GM18870 (cell line): ENCODE results near the gene MTERF1.
A peak's percentile ranks its signal among the peaks of the same experiment; 100 is the strongest.
"Not testable (repeated sequence)": the region's sequence is repeated elsewhere in the genome, so short reads cannot be mapped to it uniquely, and the experiment has no call there.

ENCODE experiments used
- ATAC-seq: cut with Tn5 transposase; IDR thresholded peaks from one replicate; pipeline ENCODE4 v1.9.1; 2021; ENCODE audit warnings: moderate library complexity; ENCODE audit not compliant: unreplicated experiment

Gene MTERF1, protein sequence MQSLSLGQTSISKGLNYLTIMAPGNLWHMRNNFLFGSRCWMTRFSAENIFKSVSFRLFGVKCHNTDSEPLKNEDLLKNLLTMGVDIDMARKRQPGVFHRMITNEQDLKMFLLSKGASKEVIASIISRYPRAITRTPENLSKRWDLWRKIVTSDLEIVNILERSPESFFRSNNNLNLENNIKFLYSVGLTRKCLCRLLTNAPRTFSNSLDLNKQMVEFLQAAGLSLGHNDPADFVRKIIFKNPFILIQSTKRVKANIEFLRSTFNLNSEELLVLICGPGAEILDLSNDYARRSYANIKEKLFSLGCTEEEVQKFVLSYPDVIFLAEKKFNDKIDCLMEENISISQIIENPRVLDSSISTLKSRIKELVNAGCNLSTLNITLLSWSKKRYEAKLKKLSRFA

DNA sequence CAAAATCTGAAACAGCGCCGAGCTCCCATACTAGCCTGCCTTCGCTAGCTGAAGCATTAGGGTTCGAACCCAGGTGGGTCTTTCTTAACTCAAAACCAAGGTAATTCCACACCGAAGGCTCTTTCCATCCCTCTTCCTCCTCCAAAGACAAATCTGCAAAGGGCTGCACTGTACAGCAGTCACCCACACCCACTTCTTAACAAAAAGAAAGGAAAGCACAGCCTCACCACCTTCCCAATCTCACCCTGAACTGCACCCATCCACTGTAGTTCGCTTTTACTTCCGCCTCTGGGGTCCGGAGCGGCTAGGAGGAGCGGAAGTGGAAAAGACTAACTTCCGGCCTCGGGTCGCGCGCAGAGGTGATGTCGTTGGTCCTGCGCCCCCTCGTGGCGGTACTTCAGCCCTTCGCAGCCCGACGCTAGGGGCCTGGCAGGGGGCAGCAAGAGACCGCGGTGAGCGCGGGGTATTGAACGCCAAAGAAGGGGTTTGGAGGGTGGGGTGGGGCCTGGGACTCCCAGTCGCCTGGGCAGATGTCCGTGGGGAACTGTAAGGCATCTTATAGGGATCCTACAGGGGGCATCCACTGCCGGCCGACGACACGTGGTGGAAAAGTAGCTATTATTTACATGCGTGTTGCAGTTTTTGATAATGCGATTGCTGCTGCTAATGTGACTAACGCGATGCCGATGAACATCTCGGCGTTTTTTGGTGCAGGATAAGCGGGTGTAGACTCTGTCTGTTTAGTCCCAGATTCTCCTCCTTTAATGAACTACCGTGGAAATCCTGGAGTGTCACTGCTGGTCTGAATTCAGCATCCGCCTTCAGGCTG lies at the start of gene MTERF1:
TSS of gene MTERF1 (minus strand) at position 290 of the 829 bp plus-strand sequence. CDS start 619 bp downstream, outside the sequence.
- ATAC-seq: peak; percentile 97

DNA sequence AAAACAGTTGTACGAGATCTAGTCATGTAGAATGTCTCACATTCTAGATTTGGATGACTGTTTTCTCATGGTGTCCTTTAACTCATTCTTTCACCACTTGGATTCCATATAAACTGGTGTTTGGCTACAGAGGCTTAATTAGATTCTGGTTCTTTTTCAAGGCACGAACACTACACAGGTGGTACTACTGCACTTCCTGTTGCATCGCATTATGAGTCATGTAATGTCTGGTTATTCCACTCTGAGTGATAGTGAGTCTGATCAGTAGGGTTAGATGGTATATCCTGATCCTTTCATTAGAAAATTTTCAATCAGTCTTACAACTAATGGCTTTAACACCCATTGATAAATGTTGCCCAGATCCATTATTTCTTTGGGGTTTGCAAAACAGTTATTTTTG lies 49.0 kb upstream of the MTERF1 start:
- peak; percentile 96 for ATAC-seq

DNA sequence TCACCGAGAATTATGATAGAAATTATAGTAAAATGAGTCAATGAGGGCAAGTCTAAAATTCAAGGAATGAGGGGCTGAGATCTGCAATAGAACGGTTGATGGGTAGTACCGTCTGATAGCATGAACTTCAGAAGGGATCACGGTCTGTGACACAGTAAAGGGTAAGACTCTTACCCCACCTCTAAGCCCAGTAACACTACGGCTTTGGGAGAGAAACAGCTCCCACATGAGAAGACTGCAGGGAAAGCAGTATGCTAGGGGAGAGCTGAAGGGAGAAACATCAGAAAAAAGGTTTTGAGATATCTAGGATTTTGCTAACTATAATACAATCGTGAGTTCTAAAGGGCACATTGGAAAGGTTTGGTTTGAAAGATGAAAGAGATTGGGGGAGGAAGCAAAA lies 47.4 kb upstream of the MTERF1 start:
- ATAC-seq: no peak

DNA sequence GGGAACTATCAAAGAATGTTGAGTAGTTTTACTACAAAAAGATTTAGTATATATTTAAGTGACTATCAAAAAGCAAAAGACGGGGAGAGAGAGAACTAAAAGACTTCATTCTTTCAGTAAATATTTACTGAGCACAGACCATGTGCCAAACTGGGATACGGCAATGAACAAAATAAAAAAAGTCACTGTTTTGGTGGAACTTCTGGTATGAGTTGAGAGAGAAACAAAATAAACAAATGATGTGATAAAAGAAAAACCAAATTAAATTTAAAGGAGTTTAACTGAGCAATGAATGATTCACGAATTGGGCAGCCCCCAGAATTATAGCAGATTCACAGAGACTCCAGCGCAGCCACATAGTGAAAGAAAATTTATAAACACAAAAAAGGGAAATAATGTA lies 42.4 kb upstream of the MTERF1 start:
- no peak for ATAC-seq

DNA sequence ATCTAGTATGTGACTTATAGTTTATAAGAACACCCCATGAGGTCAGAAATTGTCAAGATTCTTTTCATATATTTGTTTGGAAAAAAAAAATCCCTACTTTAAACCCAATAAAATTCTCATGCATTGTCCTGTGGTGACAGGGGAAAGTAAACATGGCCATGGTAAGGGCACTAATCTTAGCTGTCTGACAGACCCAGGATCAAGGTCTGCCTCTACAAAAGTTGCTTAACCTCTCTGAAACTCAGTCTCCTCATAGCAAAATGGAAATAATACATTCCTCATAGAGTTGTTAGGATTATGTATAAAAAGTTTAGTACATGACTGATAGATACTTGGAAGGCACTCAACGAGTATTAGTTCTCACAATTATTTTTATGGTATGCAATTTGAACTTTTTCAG lies 37.9 kb upstream of the MTERF1 start:
- ATAC-seq: no peak

DNA sequence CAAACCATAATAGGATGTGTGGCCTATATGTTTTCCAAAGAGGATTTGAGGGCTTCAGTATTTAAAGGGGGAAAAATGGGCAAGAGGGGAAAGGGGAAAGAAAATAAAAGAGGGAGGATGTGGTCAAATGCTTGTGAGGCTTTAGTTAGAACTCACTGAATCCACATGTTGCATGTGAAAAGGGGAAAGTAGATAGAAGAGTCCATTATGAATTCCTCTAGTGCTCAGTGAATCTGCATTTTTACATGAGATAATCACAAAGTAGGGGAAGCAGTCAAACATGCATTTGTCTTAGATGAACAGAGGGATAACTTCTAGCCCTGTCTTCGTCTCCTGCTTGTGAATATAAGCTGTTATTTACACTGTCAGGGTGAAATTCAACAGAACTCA lies 35.5 kb upstream of the MTERF1 start:
- no peak for ATAC-seq

DNA sequence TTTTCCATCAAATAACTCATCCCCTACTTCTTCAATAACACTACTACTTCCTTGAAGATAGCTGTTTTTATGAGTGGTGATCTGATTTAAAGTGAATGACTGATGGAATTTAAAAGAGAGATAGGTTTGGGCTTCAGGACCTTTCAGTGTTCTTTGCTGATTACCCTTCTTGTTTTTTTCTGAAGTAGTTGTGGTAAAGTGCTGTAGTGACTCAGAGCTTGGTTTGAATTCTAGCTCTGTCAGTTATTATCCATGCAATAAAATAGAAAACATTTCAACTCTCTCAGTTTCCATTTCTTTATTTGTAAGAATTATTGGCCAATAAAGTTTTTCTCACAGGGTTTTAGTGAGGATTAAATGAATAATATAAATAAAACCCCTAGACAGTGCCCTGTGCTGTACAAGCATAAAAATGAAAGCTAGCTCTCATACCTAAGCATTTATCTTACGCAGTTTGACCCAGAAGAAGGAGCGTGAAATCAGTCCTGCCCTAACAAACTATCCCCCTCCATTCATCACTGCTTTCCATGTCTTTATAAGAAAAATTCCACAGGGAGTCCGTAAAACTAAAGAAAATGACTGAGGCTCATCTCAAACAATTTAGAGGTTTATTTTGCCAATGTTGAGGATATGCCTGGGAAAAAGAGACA lies 35.0 kb upstream of the MTERF1 start:
- no peak for ATAC-seq

DNA sequence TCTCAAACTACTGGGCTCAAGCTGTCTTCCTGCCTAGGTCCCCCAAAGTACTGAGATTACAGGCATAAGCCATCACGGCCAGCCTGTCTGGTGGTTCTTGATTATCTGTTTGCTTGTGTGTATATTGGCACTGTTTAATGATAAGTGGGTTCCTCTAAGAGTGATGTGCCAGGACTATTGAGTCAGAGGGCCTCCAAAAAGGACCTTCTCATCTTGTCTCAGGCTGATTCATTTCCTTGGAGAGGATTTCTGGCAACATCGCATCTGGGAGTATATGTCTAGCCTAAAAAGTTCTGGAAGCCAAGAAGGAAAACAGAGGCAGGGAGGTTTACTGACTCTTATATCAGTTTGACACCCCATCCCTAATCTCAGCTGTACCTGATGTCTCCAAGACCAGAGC lies 33.1 kb upstream of the MTERF1 start:
- ATAC-seq: no peak

DNA sequence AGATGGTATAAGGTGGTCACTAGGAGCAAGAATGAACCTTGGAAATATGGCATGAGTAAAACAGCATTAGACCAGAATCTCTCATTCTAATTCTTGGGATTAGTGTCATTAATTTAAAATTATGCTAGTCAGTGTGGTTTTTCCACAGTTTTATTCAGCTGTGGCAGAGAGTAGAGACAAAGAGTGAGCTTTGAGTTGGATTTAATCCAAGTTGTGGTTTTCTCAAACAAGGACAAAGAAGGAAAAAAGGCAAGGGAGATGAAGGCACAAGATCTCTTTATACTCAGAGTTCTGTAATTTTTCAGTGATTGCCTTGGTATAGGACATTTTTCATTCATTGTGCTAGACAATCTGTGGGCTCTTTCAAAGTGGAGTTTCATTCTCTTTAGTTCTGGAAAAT lies 32.0 kb upstream of the MTERF1 start:
- ATAC-seq: no peak

DNA sequence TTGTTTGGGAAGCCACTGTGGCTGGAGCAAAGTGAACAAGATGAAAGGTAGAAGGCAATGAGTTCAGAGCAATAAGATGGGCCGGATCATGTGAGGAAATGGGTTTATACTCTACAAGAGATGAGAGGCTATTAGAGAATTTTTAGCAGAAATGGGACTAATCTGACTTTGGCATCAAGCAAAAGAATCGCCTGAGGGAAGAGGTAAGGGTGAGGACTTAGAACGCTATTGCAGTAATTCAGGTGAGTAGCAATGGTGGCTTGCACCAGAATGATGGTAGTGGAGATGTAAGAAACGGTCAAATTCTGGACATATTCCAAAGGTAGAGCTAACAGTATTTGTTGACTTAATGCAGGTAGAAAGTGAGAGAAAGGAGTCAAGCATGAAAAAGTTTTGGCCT lies 30.6 kb upstream of the MTERF1 start:
- ATAC-seq: no peak

DNA sequence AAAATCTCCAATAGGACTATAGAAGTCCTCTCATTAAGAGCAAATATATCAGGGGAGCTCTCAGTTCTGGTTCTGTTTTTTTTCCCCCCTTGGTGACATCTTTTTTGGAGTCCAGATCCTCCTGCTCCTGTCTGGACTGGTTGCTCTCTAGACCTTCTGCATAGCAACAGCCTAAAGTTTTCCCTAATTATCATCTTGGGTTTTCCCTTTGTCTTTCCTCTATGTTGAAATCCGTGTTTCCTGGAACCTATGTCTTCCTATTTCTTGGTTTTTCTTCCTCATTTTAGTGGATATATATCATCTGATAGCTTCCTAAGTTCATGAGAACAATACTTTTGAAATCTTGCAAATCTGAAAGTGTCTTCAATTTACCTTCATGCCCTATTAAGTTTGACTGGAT lies 29.7 kb upstream of the MTERF1 start:
- ATAC-seq: no peak

DNA sequence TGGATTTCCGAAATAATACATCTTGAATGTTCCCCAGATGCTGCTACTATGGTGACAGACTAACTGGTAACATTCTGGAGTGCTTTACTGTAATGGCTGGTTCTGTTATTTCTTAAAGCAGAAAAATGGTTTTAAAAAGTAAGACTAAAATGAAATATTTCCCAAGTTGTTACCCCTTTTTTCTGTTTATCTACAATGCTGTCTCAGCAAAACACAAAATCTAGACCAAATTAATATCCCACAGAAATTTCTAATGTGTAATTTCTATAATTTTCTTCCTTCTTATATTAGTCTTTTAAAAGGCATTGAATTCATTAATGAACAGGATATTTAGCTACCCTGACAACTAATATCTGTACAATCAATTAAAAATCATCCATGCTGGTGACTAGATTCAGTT lies 19.1 kb upstream of the MTERF1 start:
- ATAC-seq: no peak

DNA sequence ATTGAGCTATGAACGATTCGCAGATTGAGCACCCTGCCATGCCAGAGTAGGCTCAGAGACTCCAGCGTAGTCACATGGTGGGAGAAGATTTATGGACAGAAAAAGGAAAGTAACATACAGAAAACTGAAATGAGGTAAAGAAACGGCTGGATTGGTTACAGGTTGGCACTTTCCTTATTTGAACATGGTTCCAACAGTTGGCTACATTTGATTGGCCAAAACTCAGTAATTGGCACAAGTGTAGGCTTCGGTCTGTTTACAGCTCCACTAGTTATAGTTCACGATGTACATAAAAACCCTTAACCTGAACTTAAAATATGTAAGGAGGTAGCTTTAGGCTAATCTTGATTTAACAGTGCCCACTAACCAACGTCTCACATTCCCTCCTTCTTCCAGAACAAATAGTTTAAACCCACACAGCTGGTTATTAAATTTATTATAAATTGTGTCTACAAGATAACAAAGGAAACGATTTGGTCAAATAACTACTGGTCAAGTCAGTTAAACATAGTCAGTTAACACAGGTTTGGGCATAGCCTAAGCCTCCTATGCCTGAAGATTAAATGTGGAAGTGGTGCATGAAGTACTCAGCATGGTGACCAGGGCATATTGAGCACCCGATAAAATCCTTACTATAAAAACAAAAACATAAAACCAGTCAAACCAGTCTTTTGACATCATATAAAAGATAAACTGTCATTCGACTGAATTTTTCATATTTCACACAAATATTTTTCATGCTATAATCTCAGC lies 17.9 kb upstream of the MTERF1 start:
- no peak for ATAC-seq

DNA sequence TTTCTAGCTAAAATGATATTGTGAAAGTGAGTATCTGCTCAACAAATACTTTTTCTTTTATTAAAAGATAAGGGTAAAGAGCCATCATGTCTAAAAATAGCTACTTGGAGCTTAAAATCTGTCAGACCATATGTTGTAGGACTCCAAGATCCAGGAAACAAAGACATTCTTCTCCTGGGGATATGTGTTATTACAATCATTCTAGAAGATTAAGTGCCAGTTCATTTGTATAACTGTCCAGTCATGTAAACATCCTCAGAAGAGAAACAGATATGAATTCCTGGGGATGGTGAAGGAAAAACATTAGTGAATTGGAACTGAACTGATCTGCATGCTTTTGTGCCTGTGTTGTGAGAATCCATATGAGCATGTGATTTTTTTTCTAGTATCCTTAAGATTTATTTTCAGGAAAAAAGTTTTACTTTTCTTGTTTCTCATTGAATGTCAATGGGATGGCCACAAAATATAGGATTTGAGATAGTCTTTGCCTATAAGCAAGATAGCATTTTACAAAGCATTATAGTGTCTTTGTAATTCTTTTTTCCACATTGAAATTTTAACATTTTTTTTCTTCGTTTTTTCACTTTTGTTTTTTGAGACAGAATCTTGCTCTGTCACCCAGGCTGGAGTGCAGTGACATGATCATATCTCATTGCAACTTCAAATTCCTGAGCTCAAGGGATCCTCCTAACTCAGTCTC lies 14.4 kb upstream of the MTERF1 start:
- ATAC-seq: no peak

DNA sequence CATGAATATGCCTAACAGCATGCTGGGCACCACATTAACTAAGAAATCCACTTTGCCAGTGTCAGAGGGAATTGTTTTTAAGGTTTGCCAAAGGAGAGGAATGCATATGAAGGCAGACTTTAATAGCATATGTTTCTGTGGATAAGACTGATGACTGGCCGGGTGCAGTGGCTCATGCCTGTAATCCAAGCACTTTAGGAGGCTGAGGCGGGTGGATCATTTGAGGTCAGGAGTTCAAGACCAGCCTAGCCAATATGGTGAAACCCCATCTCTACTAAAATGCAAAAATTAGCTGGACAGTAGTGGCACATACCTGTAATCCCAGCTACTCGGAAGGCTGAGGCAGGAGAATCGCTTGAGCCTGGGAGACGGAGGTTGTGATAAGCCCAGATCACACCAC lies 13.2 kb upstream of the MTERF1 start:
- not testable (repeated sequence) for ATAC-seq

DNA sequence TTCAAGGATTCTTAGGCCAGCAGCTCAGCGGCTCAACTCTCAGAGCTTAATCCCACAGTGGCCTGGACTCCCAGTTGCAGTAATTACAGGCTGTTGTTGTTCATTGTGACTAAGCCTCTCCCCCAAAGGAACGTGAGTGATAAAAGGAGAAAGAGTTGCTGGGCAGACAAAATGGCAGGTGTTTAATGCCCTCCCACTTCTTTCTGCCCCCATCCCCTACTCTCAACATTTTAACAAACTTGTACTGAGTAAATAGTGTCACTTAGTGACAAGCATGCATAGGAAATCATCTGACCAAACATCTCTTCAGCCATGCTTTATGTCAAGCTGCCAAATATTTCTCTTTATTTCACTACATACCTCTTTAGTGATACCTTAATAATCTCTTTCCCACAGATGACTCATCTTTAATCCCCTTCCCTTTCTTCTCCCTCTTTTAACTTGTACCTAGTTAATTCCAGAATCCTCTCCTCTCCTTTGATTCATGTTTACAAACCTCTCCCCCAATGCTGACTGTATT lies 12.4 kb upstream of the MTERF1 start:
- ATAC-seq: no peak

DNA sequence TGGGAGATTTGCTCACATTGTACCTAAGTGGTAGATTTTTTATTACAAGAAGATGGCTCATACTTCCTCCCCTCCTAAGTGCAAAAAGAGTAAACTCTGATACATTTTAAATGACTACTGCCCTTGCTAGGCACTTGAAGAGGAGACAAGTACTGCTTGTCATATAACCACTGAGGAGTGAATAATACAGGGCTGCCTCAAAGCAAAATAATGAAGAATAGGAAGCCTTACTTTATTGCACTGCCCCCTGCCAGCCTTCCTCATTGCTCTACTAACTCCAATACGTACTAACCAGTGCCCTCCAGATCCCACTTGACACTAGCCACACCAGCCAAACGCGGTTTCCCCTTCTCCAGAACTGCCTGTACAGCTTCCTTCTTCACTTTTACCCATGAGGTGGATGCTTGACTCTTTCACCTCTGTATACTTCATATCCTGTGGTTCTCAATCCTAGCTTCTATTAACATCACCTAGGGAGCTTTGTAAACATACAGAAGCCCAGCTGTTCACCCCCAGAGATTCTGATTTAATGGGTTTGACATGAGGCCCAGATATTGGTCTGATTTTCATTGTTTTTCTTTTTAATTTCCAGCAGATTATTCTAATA lies 11.7 kb upstream of the MTERF1 start:
- ATAC-seq: no peak

DNA sequence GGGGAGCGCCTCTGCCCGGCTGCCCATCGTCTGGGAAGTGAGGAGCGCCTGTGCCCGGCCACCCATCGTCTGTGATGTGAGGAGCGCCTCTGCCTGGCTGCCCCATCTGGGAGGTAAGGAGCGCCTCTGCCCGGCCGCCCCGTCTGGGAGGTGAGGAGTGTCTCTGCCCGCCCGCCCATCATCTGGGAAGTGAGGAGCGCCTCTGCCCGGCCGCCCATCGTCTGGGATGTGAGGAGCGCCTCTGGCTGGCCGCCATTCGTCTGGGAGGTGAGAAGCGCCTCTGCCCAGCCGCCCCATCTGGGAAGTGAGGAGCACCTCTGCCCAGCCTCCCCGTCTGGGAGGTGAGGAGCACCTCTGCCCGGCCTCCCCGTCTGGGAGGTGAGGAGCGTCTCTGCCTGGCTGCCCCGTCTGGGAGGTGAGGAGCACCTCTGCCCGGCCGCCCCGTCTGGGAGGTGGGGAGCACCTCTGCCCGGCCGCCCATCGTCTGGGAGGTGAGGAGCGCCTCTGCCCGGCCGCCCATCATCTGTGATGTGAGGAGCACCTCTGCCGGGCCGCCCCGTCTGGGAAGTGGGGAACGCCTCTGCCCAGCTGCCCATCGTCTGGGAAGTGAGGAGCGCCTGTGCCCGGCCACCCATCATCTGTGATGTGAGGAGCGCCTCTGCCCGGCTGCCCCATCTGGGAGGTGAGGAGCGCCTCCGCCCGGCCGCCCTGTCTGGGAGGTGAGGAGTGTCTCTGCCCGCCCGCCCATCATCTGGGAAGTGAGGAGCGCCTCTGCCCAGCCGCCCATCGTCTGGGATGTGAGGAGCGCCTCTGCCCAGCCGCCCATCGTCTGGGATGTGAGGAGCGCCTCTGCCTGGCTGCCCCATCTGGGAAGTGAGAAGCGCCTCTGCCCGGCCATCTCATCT lies 8.0 kb upstream of the MTERF1 start:
- not testable (repeated sequence) for ATAC-seq
